A673 (cell line): ENCODE results near the gene HSD17B2.

Source experiments
- CTCF ChIP-seq: fragments of 300-800, 200-600 bp; sonication (generic); conservative IDR thresholded peaks from 2 replicates; pipeline ENCODE4 v1.5.1; 2017; ENCODE audit warnings: low read depth, mild to moderate bottlenecking, antibody characterized with exemption, low read length, moderate library complexity, mixed read lengths
- EZH2 ChIP-seq: fragments of 200-600 bp; sonication (generic); IDR thresholded peaks from 2 replicates; pipeline ENCODE4 v1.6.1; 2017; ENCODE audit warnings: borderline replicate concordance, low read depth, mild to moderate bottlenecking, mixed read lengths, antibody characterized with exemption, low read length; ENCODE audit not compliant: poor library complexity, severe bottlenecking

- TF ChIP-seq CTCF (no peak), EZH2 (no peak)
Measured at GRCh38 chr16:82042846-82043245, 7.8 kb downstream of the HSD17B2 start.
